Esophagus squamous epithelium (tissue), 5 donors: Measurements from ENCODE around the gene STK32A. TPM values are rescaled to one million over a fixed set of nuclear protein-coding genes. Genes with fewer than 3 reads are reported as not detected.
"Not testable (repeated sequence)": the region's sequence is repeated elsewhere in the genome, so short reads cannot be mapped to it uniquely, and the experiment has no call there.

ENCODE experiments used
- DNase-seq: peaks from one replicate; lab custom pipeline; 2025; lab: John Stamatoyannopoulos, UW
- H3K27ac ChIP-seq, 4 donors: fragments of 200-600 bp; sonication (generic); one replicate each; pipeline ENCODE4 v1.5.1; 2016 to 2019; ENCODE audit warnings: mild to moderate bottlenecking in 1 of 4
- H3K27me3 ChIP-seq, 4 donors: fragments of 200-600 bp; sonication (generic); 1 replicate in 3 of 4; 2 replicates in 1 of 4; pipeline versions ENCODE4 v1.5.1 to v1.6.0; 2017 to 2021; ENCODE audit warnings: antibody characterized with exemption in 1 of 4
- H3K36me3 ChIP-seq, 3 donors: fragments of 200-600 bp; sonication (generic); one replicate each; pipeline ENCODE4 v1.5.1; 2016 to 2019
- H3K4me1 ChIP-seq, 3 donors: fragments of 200-600 bp; sonication (generic); one replicate each; pipeline ENCODE4 v1.5.1; 2017 to 2019
- H3K4me3 ChIP-seq, 4 donors: fragments of 200-600 bp; sonication (generic); 1 replicate in 3 of 4; 2 replicates in 1 of 4; pipeline ENCODE4 v1.5.1; 2016 to 2019; ENCODE audit warnings: mild to moderate bottlenecking in 2 of 4, moderate library complexity in 1 of 4
- H3K9me3 ChIP-seq, 3 donors: fragments of 200-600 bp; sonication (generic); one replicate each; pipeline ENCODE4 v1.5.1; 2016 to 2019
- CTCF ChIP-seq, 6 experiments: fragments of 450-650 bp in 4 of 6; fragments of 200-600 bp in 2 of 6; sonication (generic) in 2 of 6; IDR thresholded peaks; one replicate each; pipeline ENCODE4 v1.5.1; 2016 to 2019; ENCODE audit warnings: antibody characterized with exemption in 6 of 6, mild to moderate bottlenecking in 4 of 6, moderate library complexity in 4 of 6
- POLR2A ChIP-seq, 4 donors: fragments of 450-650 bp; IDR thresholded peaks; one replicate each; pipeline ENCODE4 v1.6.1; 2017; ENCODE audit warnings: antibody characterized with exemption in 4 of 4, mild to moderate bottlenecking in 4 of 4, moderate library complexity in 3 of 4
- WGBS, 2 donors: methylation state at CpG; one replicate each; pipeline ENCODE4 v1.1.5; 2018; 5-methylcytosine and 5-hydroxymethylcytosine counted together
- intact Hi-C: fragments of 100-400 bp; cut with DNase I; formaldehyde crosslinking; loops from one replicate; pipeline ENCODE4 v1.15.0; 2022
- total RNA-seq, 4 donors: library from RNA; depleted of rRNA; stranded (reverse); fragments of >200 nt; gene quantifications; one replicate each; pipeline ENCODE4 v1.1.0, GENCODE V29; 2016
- donor health status: DM: yes; HTN: yes; CAD: no.

STK32A gene
- total RNA-seq, 4 donors from 2014 or later = 0.26 to 1.7 (median 0.38) TPM; not detected in 1

DNA sequence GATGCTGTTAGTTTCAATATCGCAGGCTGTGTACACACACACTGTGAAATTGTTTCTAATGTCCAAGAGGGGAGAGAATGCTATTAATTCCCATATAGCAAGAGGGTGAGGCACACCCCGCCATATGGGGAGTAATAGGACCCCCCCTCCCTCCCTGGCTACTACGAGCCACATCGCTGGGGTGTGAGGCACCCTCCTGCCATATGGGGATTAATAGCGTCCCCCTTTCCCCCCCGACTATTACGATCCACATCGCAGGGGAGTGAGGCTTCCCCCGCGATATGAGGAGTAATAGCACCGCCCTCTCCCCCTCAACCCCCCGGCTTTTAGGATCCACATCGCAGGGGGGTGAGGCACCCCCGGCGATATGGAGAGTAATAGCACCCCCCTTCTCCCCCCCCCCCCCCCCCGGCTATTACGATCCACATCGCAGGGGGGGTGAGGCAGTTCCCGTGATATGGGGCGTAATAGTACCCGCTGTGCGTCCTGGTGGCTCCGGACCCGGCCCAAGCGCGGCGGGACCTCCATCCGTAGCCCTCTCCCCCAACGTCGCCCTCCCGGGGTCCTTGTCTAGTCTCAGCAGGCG, 494 bp upstream of the STK32A start:
- H3K27ac ChIP-seq = peak overlapping the region; percentile 46 to 81 (median 74)
- no peaks in the 10 kb centered on the region for H3K9me3 ChIP-seq
- H3K36me3 ChIP-seq = no peaks in the 10 kb centered on the region
- whole genome bisulfite sequencing, 2 donors = 0 to 22% methylated on average over 1 to 8 of the region's 32 CpGs
- H3K27me3 ChIP-seq = peaks cover 0 to 41% (median 0%) of the 10 kb centered on the region in 4 donors
- no peak for DNase-seq
- no peak for TF ChIP-seq CTCF (IDR thresholded peaks at IDR 0.05)
- peak overlapping the region; percentile 33 to 75 (median 51) for H3K4me3 ChIP-seq
- intact Hi-C loops = no loop called here
- H3K4me1 ChIP-seq = peaks cover 0 to 18% (median 8%) of the 10 kb centered on the region in 3 donors

GRCh38 chr5:147240266-147240985, 5.6 kb downstream of the STK32A start:
- H3K27me3 ChIP-seq = peaks cover 0 to 25% (median 0%) of the 10 kb centered on the region in 4 donors
- no peak overlapping the region for H3K4me3 ChIP-seq
- no peaks in the 10 kb centered on the region for H3K9me3 ChIP-seq
- no peak for DNase-seq
- H3K27ac ChIP-seq = no peak overlapping the region
- TF ChIP-seq POLR2A (IDR thresholded peaks at IDR 0.05) (no peak), CTCF (IDR thresholded peaks at IDR 0.05) (no peak)
- peaks cover 0 to 1% (median 0%) of the 10 kb centered on the region in 3 donors for H3K4me1 ChIP-seq
- H3K36me3 ChIP-seq = no peaks in the 10 kb centered on the region
- intact Hi-C loops = no loop called here
- WGBS, 2 donors = 79 to 86% methylated on average over 4 of the region's 4 CpGs

GRCh38 chr5:147243238-147243637, 8.4 kb downstream of the STK32A start:
- 80 to 87% methylated on average over 1 to 6 of the region's 6 CpGs for WGBS, 2 donors
- H3K27me3 ChIP-seq, DNase-seq, H3K36me3 ChIP-seq, H3K4me1 ChIP-seq, H3K9me3 ChIP-seq, H3K27ac ChIP-seq, H3K4me3 ChIP-seq, intact Hi-C loops: not testable (repeated sequence)

DNA sequence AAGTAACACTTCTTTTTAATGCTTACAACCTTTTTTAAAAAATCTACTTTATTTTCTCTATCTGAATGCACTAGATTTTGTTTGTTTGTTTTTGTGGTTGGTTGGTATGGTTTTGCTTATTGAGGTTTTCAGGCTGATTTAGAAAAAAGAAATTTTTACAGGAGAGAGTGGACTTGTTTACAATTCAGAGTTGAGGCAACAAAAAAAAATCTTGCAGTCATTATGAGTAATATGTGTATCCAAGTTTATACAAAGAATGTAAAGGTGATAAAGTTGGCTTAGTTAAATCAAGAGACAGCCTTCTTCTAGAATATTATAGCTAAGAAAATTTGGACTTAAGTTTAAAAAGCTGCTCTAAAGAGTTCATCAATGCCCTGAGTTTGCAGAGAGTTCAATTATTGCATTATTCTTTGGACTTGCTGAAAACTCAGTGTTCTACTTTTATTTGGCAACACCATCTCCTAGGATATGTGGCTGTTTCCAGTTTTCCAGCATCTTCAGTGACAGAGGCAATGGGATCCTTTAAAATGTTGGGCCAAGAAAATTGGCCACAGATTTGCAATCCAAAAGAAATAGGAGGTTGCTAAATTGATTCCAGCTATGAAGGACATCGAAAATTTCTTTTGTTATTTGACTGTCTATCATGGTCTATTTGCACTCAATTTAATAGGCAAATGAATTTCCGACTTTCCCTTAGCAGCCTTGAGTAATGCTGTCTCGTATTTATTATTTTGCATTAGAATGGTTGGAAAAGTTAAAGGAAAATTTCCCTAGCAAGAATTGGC, 10.7 kb downstream of the STK32A start:
- TF ChIP-seq CTCF (IDR thresholded peaks at IDR 0.05) (no peak), POLR2A (IDR thresholded peaks at IDR 0.05) (no peak)
- intact Hi-C loops = no loop called here
- Histone ChIP-seq H3K36me3 (no peaks in the 10 kb centered on the region), H3K27me3 (no peaks in the 10 kb centered on the region), H3K4me3 (no peak overlapping the region), H3K4me1 (no peaks in the 10 kb centered on the region), H3K27ac (no peak overlapping the region), H3K9me3 (no peaks in the 10 kb centered on the region)
- WGBS, 2 donors = 50 to 59% methylated on average over 3 of the region's 3 CpGs
- DNase-seq = no peak

- TF ChIP-seq POLR2A (IDR thresholded peaks at IDR 0.05) (no peak), CTCF (IDR thresholded peaks at IDR 0.05) (no peak)
- Histone ChIP-seq H3K4me3 (no peak overlapping the region), H3K4me1 (no peaks in the 10 kb centered on the region), H3K27ac (no peak overlapping the region), H3K27me3 (no peaks in the 10 kb centered on the region), H3K36me3 (no peaks in the 10 kb centered on the region), H3K9me3 (no peaks in the 10 kb centered on the region)
- no peak for DNase-seq
- intact Hi-C loops = no loop called here
- WGBS, 2 donors = 28 to 41% methylated on average over 2 of the region's 2 CpGs
Measured at GRCh38 chr5:147248561-147248960, 13.7 kb downstream of the STK32A start.
